Keratinocyte (primary cell): Measurements from ENCODE around the gene CLSTN2. TPM values are rescaled to one million over a fixed set of nuclear protein-coding genes. Genes with fewer than 3 reads are reported as not detected.

ENCODE experiments used
- DNase-seq: peaks from one replicate; pipeline ENCODE4 v3.0.0-alpha.2; 2011; ENCODE audit warnings: low read depth, missing footprints, low spot score
- FAIRE-seq: peaks from 2 replicates; lab custom pipeline; 2011; peaks lifted over from hg19 to GRCh38; lab: Jason Lieb, UNC
- H2AFZ ChIP-seq: 2 replicates; pipeline ENCODE4 v1.6.0; 2012; ENCODE audit warnings: low read length, control low read depth, inconsistent platforms; ENCODE audit not compliant: control insufficient read depth
- H3K27ac ChIP-seq: 2 replicates; pipeline ENCODE4 v1.5.1; 2011; ENCODE audit warnings: low read length; ENCODE audit not compliant: control insufficient read depth, insufficient read depth
- H3K27me3 ChIP-seq: 3 replicates; pipeline ENCODE4 v1.6.0; 2011; ENCODE audit warnings: low read length; ENCODE audit not compliant: control insufficient read depth, insufficient read depth; ENCODE audit errors: extremely low read depth
- H3K36me3 ChIP-seq, 2 experiments: 2 replicates in 1 of 2; 3 replicates in 1 of 2; pipeline ENCODE4 v1.5.1; 2011; ENCODE audit warnings: low read length in 2 of 2, mild to moderate bottlenecking in 1 of 2; ENCODE audit not compliant: control insufficient read depth in 2 of 2, insufficient read depth in 2 of 2; ENCODE audit errors: extremely low read depth in 1 of 2
- H3K4me1 ChIP-seq: 3 replicates; pipeline ENCODE4 v1.5.1; 2011; ENCODE audit warnings: low read length; ENCODE audit not compliant: control insufficient read depth, insufficient read depth; ENCODE audit errors: extremely low read depth
- H3K4me2 ChIP-seq: 3 replicates; pipeline ENCODE4 v1.6.0; 2011; ENCODE audit warnings: low read depth, low read length; ENCODE audit not compliant: control insufficient read depth, insufficient read depth; ENCODE audit errors: extremely low read depth
- H3K4me3 ChIP-seq, 3 experiments: fragments of 200-600 bp in 1 of 3; sonication (generic) in 1 of 3; 2 replicates in 2 of 3; 3 replicates in 1 of 3; pipeline ENCODE4 v1.5.1; 2011 to 2016; ENCODE audit warnings: low read length in 3 of 3, mild to moderate bottlenecking in 3 of 3, control low read depth in 2 of 3, inconsistent platforms in 1 of 3, low read depth in 1 of 3, mixed read lengths in 1 of 3, mixed run types in 1 of 3, moderate library complexity in 1 of 3; ENCODE audit not compliant: control insufficient read depth in 2 of 3, insufficient read depth in 2 of 3; ENCODE audit errors: extremely low read depth in 1 of 3
- H3K79me2 ChIP-seq: 2 replicates; pipeline ENCODE4 v1.6.0; 2012; ENCODE audit warnings: low read length; ENCODE audit not compliant: control insufficient read depth, insufficient read depth
- H3K9ac ChIP-seq: 3 replicates; pipeline ENCODE4 v1.6.0; 2011; ENCODE audit warnings: low read length; ENCODE audit not compliant: control insufficient read depth, insufficient read depth; ENCODE audit errors: extremely low read depth
- H3K9me1 ChIP-seq: 3 replicates; pipeline ENCODE4 v1.6.0; 2011; ENCODE audit warnings: low read length; ENCODE audit not compliant: control insufficient read depth, insufficient read depth; ENCODE audit errors: extremely low read depth
- H3K9me3 ChIP-seq: 2 replicates; pipeline ENCODE4 v1.5.1; 2012; ENCODE audit warnings: low read depth, low read length; ENCODE audit not compliant: control insufficient read depth
- H4K20me1 ChIP-seq: 3 replicates; pipeline ENCODE4 v1.6.0; 2011; ENCODE audit warnings: low read length; ENCODE audit not compliant: control insufficient read depth, insufficient read depth; ENCODE audit errors: extremely low read depth
- EZH2 ChIP-seq: IDR thresholded peaks from one replicate; pipeline ENCODE4 v1.6.1; 2012; ENCODE audit warnings: inconsistent platforms, mild to moderate bottlenecking, low read length, moderate library complexity
- dilution Hi-C: fragments of 300-500 bp; cut with MboI; formaldehyde crosslinking; loops from one replicate; pipeline ENCODE4 v1.7.0; 2020; ENCODE audit warnings: low sequenced_read_pairs; ENCODE audit not compliant: extremely low pct_ligation_motif_present
- polyA plus RNA-seq, 5 experiments: library from polyadenylated mRNA; depleted of rRNA in 3 of 5; stranded (reverse) in 3 of 5; stranded (forward) in 1 of 5; unstranded in 1 of 5; fragments of >200 nt; gene quantifications; 1 replicate in 1 of 5; 2 replicates in 3 of 5; 3 replicates in 1 of 5; pipeline versions ENCODE4 v1.2.1 to v1.2.3, GENCODE V29; 2011 to 2012; ENCODE audit warnings: missing spikeins in 2 of 5, low read depth in 1 of 5, low replicate concordance in 1 of 5
- TF ChIP-seq, protein P1 (sequence below), 3 experiments: IDR thresholded peaks in 1 of 3; conservative IDR thresholded peaks in 1 of 3; optimal IDR thresholded peaks in 1 of 3; 2 replicates in 2 of 3; 3 replicates in 1 of 3; pipeline versions ENCODE3 to v1.5.1; 2011; ENCODE audit warnings: low read length in 3 of 3, mild to moderate bottlenecking in 3 of 3, moderate library complexity in 2 of 3, control low read depth in 1 of 3, inconsistent platforms in 1 of 3; ENCODE audit not compliant: insufficient read depth in 2 of 3; ENCODE audit errors: extremely low read depth in 1 of 3

CLSTN2 gene
- polyA plus RNA-seq, 1 donor (not counting 4 experiments of a cell fraction or from before 2014, with no cell fraction given) = 0.09 TPM

DNA sequence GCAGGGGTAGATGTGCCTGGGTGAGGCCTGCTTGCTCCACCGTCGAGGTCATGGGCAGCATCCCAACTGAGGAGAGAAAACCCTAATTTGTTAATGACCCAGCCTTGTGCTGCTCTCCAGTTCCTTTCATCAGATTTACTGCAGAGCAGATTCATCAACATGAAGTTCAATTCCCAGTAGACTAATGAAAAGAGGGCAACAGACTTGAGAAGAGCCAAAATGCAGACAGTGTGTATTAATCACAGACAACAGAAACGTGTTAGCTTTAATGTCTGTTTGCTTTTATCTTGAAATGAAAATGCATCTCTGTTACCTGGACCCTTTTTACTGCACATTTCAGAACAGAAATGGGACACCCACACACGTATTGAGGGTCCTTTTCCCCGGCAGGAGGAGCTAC is 639.4 kb downstream of the CLSTN2 start:
- Histone ChIP-seq H3K9me3 (no peaks in the 10 kb centered on the region), H3K9ac (no peak overlapping the region), H3K36me3 (no peaks in the 10 kb centered on the region), H3K4me2 (no peak overlapping the region), H3K9me1 (no peaks in the 10 kb centered on the region), H3K4me1 (no peaks in the 10 kb centered on the region), H4K20me1 (no peaks in the 10 kb centered on the region), H3K27me3 (peaks cover 3% of the 10 kb centered on the region), H2AFZ (no peak overlapping the region), H3K79me2 (no peaks in the 10 kb centered on the region), H3K4me3 (no peak overlapping the region), H3K27ac (no peak overlapping the region)
- TF ChIP-seq, protein P1, sequence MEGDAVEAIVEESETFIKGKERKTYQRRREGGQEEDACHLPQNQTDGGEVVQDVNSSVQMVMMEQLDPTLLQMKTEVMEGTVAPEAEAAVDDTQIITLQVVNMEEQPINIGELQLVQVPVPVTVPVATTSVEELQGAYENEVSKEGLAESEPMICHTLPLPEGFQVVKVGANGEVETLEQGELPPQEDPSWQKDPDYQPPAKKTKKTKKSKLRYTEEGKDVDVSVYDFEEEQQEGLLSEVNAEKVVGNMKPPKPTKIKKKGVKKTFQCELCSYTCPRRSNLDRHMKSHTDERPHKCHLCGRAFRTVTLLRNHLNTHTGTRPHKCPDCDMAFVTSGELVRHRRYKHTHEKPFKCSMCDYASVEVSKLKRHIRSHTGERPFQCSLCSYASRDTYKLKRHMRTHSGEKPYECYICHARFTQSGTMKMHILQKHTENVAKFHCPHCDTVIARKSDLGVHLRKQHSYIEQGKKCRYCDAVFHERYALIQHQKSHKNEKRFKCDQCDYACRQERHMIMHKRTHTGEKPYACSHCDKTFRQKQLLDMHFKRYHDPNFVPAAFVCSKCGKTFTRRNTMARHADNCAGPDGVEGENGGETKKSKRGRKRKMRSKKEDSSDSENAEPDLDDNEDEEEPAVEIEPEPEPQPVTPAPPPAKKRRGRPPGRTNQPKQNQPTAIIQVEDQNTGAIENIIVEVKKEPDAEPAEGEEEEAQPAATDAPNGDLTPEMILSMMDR (optimal IDR thresholded peaks at IDR 0.05 in 1 of 3, IDR thresholded peaks at IDR 0.05 in 1 of 3, conservative IDR thresholded peaks at IDR 0.05 in 1 of 3; ENCODE audit: extremely low read depth in 1 of 3, insufficient read depth in 2 of 3, low read length in 3 of 3) = no peak
- TF ChIP-seq EZH2 = no peak
- no peak for DNase-seq
- no peak for FAIRE-seq
- dilution Hi-C loops = no loop called here

DNA sequence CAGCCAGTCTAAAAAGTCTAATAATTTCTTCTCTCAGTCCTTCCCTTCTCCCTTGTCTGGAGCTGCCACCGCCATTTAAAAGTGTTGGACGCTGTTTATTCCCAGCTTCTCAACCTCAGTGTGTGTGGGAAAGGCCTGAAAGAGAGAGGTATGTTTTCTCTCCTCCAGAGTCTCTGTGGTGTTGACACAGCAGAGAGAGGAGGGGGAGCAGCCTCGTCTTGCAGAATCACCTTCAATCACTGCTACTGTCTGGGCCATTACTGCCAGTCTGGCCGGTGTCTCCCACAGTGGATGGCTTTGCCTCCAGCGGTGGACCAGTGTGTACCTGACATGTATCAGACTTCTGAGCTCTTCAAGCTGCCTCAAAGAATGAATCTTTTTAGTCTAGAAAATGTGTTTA is 641.5 kb downstream of the CLSTN2 start:
- Histone ChIP-seq H3K36me3 (no peaks in the 10 kb centered on the region), H3K9me3 (no peaks in the 10 kb centered on the region), H3K4me1 (peaks cover 3% of the 10 kb centered on the region), H3K27ac (no peak overlapping the region), H3K4me2 (no peak overlapping the region), H3K79me2 (no peaks in the 10 kb centered on the region), H2AFZ (no peak overlapping the region), H4K20me1 (no peaks in the 10 kb centered on the region), H3K27me3 (peaks cover 3% of the 10 kb centered on the region), H3K9ac (no peak overlapping the region), H3K9me1 (no peaks in the 10 kb centered on the region), H3K4me3 (no peak overlapping the region)
- DNase-seq (no peak), FAIRE-seq (no peak)
- dilution Hi-C loops = no loop called here
- TF ChIP-seq, protein P1 (optimal IDR thresholded peaks at IDR 0.05 in 1 of 3, IDR thresholded peaks at IDR 0.05 in 1 of 3, conservative IDR thresholded peaks at IDR 0.05 in 1 of 3; ENCODE audit: extremely low read depth in 1 of 3, insufficient read depth in 2 of 3, low read length in 3 of 3) = no peak
